ENCODE results near the gene TGM2. TPM values are rescaled to one million over a fixed set of nuclear protein-coding genes. Genes with fewer than 3 reads are reported as not detected.

The TGM2 gene
- total RNA-seq, 1 donor from 2014 or later, result 5.5 TPM

GRCh38 chr20:38083338-38084048, 81.6 kb downstream of the TGM2 start:
- no peak for TF ChIP-seq CTCF (IDR thresholded peaks at IDR 0.05; ENCODE audit: insufficient read depth, low read length, severe bottlenecking)
- H3K36me3 ChIP-seq (ENCODE audit: control insufficient read depth, insufficient read depth, low read length), result peaks cover 13% of the 10 kb centered on the region
- no peak overlapping the region for H3K4me3 ChIP-seq (ENCODE audit: low read depth, low read length)
- FAIRE-seq, result no peak
- no peak for DNase-seq (ENCODE audit: low read depth)
- H3K27me3 ChIP-seq (ENCODE audit: control insufficient read depth, insufficient read depth, low read length), result no peaks in the 10 kb centered on the region

- FAIRE-seq (no peak), DNase-seq (ENCODE audit: low read depth) (no peak)
- TF ChIP-seq CTCF (IDR thresholded peaks at IDR 0.05; ENCODE audit: insufficient read depth, low read length, severe bottlenecking), result no peak
- no peaks in the 10 kb centered on the region for H3K27me3 ChIP-seq (ENCODE audit: control insufficient read depth, insufficient read depth, low read length)
- H3K36me3 ChIP-seq (ENCODE audit: control insufficient read depth, insufficient read depth, low read length), result peaks cover 12% of the 10 kb centered on the region
- H3K4me3 ChIP-seq (ENCODE audit: low read depth, low read length), result no peak overlapping the region
Observed at GRCh38 chr20:38082894-38083293, 82.2 kb downstream of the TGM2 start.

GRCh38 chr20:38081575-38081974, 83.5 kb downstream of the TGM2 start:
- no peak overlapping the region for H3K4me3 ChIP-seq (ENCODE audit: low read depth, low read length)
- H3K36me3 ChIP-seq (ENCODE audit: control insufficient read depth, insufficient read depth, low read length), result peaks cover 16% of the 10 kb centered on the region
- no peak for DNase-seq (ENCODE audit: low read depth)
- FAIRE-seq, result no peak
- no peak for TF ChIP-seq CTCF (IDR thresholded peaks at IDR 0.05; ENCODE audit: insufficient read depth, low read length, severe bottlenecking)
- H3K27me3 ChIP-seq (ENCODE audit: control insufficient read depth, insufficient read depth, low read length), result no peaks in the 10 kb centered on the region

GRCh38 chr20:38079353-38079752, 85.7 kb downstream of the TGM2 start:
- TF ChIP-seq CTCF (IDR thresholded peaks at IDR 0.05; ENCODE audit: insufficient read depth, low read length, severe bottlenecking), result no peak

GRCh38 chr20:38078084-38078483, 87.0 kb downstream of the TGM2 start:
- TF ChIP-seq CTCF (IDR thresholded peaks at IDR 0.05; ENCODE audit: insufficient read depth, low read length, severe bottlenecking), result no peak
- no peaks in the 10 kb centered on the region for H3K27me3 ChIP-seq (ENCODE audit: control insufficient read depth, insufficient read depth, low read length)
- no peak for FAIRE-seq
- DNase-seq (ENCODE audit: low read depth), result no peak
- H3K4me3 ChIP-seq (ENCODE audit: low read depth, low read length), result no peak overlapping the region
- peaks cover 6% of the 10 kb centered on the region for H3K36me3 ChIP-seq (ENCODE audit: control insufficient read depth, insufficient read depth, low read length)

More at GRCh38 chr20:38079353-38079752, 85.7 kb downstream of the TGM2 start:
- DNase-seq (ENCODE audit: low read depth) (no peak), FAIRE-seq (no peak)
- H3K27me3 ChIP-seq (ENCODE audit: control insufficient read depth, insufficient read depth, low read length), result no peaks in the 10 kb centered on the region
- no peak overlapping the region for H3K4me3 ChIP-seq (ENCODE audit: low read depth, low read length)
- peaks cover 10% of the 10 kb centered on the region for H3K36me3 ChIP-seq (ENCODE audit: control insufficient read depth, insufficient read depth, low read length)

Other genes with a start within 250 kb of the TGM2 start
- gene TTI1, start 131.8 kb downstream of the TGM2 start, total RNA-seq, result 14.6 and 14.7 TPM in 2 replicates
- 18.7 and 25.0 TPM in 2 replicates for gene RPRD1B, start 131.5 kb downstream of the TGM2 start, total RNA-seq
- not detected in 2 replicates for gene KIAA1755, start 95.5 kb upstream of the TGM2 start, total RNA-seq
- not detected in 2 replicates for gene BPI, start 138.9 kb upstream of the TGM2 start, total RNA-seq
- not detected in 2 replicates for gene LBP, start 181.2 kb upstream of the TGM2 start, total RNA-seq

Data from bronchial epithelial cell (primary cell).